Activated CD8-positive, alpha-beta memory T cell treated with anti-CD3 and anti-CD28 coated beads for 36 hours (primary cell): ENCODE data around the gene SSUH2. TPM values are rescaled to one million over a fixed set of nuclear protein-coding genes. Genes with fewer than 3 reads are reported as not detected.

Source experiments
- CTCF ChIA-PET: fragments of 350-600 bp; sonication (Branson Sonifier 250); formaldehyde crosslinking; loops from one replicate; lab custom pipeline; 2021; ENCODE audit warnings: antibody characterized with exemption; lab: Charles Lee
- POLR2A ChIA-PET: fragments of 350-600 bp; sonication (Branson Sonifier 250); formaldehyde crosslinking; loops from one replicate; lab custom pipeline; 2021; ENCODE audit warnings: antibody characterized with exemption; lab: Charles Lee
- total RNA-seq, 2 experiments: library from RNA; stranded (reverse); gene quantifications; one replicate each; pipeline ENCODE4 v1.2.3, GENCODE V29; 2021

The SSUH2 gene
- total RNA-seq, 2 experiments from 2014 or later = not detected

DNA sequence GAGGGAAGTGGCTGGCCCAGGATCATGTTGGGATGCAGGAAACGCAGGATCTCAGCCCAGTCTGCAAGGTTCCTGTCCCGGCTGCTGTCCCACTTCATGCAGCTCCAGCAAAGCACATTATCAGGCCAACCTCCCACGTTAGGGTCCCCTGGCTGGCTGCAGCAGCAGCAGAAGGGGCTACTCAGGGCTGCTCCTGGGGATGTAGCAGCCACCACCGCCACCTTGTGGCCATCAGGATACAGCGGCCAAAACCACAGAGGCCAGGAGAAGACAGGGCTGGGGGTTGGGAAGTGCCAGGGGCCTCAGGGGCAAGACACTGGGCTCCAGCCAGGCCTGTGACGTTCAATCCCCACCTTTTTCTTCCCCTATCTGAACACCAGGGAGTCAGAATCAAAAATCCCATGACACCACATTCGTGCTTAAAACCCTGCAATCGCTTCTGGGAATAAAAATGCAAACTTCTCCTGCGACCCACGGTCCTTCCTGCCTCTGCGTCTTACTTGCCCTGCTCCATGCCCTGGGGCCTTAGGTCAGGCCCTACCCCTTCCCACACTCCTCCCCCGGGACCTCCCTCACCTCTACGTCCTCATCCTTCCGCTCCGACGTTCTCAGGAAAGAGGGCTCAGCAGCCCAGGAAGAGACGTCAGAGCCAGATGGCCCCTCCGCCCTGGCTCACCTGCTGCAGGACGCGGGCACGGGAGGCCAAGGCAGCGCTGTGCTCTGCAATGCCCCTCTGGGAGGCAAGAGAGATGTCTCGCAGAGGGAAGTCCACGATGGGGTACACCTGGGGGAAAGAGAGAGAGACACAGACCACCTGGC is 21.5 kb downstream of the SSUH2 start:
- CTCF ChIA-PET = interaction anchor here (0.7 kb wide), 1 partner anchor 179 kb away, joined by 3 read pairs; no protein-coding TSS in a partner anchor
- POLR2A ChIA-PET = no interaction called here

DNA sequence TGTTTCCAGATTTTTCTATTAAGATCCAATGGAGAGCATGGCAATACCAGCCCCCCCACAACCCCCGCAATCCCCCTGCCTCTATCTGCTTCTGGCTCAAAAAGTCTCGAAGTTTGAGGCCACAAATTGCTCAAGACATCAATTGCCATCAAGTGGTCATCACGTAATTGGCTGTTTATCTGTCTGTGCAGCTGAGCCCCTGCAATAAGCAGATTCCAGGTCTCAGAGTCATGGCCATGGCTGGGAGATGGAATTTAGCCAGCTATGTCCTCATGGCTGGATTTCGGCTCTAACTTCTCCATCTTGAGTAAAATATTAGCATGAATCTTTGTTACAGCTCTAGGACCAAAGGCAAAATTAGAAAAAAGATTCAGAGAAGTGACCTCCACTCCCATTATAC is 22.7 kb downstream of the SSUH2 start:
- POLR2A ChIA-PET = no interaction called here
- CTCF ChIA-PET = interaction anchor here (0.7 to 0.9 kb wide), 2 partner anchors 180 to 1436 kb away, joined by 4 to 5 read pairs; no protein-coding TSS in a partner anchor

DNA sequence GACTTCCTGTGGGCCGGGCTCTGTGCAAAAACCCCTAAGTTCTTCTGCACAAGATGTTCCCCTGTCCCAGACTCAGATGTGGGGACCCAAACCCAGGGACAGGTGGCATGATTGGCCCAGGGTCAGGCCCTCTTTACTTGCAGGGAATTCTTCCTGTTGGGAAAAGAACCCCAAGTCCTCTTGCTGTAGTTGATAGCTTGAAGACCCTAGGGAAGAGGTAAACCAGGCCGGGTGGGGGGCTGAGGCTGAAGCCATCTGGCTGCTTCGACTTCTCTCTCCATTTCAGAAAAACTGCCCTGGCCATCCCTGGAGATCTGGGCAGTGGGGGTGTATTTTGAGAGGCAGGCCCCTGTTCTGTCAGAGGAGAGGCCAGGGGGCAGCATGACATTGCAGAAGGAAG is 23.5 kb downstream of the SSUH2 start:
- POLR2A ChIA-PET = no interaction called here
- CTCF ChIA-PET = no interaction called here

DNA sequence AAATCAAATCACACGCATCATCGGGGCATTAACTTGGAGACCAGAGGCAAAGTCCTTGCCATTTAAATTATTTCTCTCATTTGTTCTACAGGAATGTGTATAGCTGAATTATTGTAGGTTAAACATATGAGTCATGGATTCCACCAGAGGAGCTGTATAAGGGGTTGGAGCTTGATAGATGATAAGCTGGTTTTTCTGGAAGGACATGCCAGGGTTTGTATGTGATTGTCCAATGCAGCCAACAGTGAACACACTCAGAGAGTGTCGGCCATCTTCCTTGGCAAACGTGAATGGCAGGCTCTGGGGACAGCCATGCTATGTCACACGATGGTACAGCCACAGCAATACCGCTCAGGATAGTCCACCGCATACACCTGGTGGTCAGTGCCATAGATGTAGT is 25.1 kb downstream of the SSUH2 start:
- ChIA-PET POLR2A (no interaction called here), CTCF (no interaction called here)

DNA sequence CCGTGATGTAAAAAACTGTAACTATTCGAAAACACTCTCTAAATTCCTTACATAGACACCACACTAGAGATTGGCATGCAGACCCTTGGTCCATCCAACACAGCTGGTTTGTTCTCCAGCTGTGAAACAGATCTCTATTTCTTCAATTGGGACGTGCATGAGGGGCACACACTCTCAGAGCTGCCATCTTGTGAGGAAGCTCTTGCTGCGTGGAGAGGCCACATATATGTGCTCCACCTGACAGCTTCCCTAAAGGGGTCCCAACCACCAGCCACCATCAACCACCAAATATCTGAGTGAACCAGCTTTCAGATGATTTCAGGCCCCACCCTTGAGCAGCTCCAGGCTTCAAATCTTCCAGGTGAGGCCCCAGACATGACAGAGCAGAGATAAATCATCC is 25.6 kb downstream of the SSUH2 start:
- ChIA-PET CTCF (no interaction called here), POLR2A (no interaction called here)

DNA sequence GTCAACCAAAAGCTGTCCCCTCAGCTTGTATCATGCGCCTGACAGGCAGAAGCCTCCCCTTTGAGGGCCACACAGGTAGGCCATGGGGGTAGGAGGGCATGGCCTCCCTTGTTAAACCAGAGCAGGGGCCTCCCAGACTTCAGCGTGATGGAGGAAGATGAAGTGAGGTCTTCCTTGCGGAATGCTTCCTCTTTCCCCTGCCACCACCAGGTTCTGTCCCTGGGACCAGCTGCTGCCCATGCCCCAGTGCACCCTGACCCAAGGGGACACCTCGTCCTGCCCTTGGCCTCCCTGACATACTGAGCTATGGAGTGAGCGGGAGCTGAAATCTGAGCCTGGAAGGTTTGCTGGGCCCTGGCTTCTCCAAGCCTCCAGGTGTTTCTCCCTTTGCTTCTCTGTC is 26.7 kb downstream of the SSUH2 start:
- CTCF ChIA-PET = no interaction called here
- POLR2A ChIA-PET = no interaction called here

DNA sequence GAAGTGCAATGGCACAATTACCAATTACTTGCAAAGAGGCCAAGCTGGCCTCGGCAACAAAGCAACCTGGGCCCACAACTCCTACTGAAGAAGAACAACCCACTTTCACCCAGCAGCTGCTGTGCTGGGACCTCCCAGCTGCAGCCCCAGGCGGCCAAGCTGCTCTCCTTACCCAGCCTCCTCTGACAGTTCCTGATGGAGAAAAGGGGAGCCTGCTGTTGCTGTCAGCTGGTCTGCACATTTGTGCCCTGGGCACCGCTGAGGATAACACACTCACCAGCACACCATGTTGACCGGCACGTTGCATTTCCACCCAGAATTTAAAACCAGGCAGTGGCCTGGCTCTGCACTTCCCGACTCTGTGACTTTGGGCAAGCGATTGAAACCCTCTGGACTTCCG is 33.6 kb downstream of the SSUH2 start:
- ChIA-PET POLR2A (no interaction called here), CTCF (no interaction called here)

DNA sequence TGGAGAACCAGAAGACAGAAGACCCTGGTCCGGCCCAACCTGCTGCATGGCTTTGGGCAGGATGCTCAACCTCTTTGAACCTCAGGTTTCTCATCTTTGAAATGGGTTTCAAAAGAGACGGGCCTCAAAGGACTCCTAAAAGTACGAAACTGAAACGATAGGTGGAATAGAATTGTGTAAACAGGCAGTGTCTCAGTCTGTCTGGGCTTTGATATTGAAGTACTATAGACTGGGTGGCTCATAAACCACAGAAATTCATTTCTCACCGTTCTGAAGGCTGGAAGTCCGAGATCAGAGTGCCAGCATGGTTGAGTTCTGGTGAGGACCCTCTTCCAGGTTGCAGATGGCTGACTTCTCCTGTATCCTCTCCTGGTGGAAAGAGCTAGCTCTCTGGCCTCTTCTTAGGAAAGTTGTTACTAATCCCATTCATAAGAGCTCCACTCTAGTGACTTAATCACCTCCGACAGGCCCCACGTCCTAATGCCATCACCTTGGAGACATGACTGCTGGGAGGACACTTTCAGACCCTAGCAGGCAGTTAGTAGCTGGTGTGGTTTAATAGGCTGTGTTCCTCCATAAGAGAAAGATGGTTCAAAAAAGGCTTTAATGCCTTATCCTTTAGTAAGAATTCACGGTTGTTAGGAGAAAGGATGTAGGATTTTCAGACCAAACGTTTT is 35.7 kb downstream of the SSUH2 start:
- CTCF ChIA-PET = no interaction called here
- POLR2A ChIA-PET = no interaction called here

DNA sequence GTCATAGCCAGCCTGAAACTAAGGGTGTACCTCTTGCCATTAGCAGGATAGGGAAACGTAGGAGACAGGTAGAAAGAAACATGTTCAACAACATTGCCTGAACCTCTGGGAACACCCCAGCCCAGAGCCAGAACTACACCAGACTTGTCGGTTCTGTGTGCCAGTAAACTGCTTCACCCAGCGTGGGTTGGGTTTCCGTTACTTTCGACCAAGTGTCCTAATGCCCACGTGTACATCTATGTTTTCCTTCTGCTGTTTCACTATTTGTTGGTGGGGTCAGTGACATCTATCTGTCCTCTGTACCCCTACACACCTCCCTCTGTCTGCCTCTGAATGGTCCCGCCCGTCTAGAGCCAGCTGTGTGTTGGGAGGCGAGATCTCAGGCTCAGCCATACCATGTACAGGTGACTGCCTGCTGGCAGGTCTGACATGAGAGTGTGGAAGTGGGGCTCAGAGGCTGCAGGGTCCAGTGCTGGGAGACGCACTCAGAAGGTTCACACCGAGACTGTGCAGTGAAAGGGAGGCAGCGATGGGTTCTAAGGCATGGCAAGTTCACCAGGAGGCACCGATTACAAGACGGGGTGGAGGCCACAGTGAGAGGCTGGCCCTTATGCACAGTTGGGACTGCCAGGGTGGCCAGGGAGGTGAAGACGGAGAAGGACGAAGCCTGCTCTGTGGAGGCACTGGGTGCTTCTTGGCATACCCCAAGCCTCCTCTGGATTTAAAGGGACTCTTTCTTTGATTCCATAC is 36.4 kb downstream of the SSUH2 start:
- ChIA-PET POLR2A (no interaction called here), CTCF (no interaction called here)

DNA sequence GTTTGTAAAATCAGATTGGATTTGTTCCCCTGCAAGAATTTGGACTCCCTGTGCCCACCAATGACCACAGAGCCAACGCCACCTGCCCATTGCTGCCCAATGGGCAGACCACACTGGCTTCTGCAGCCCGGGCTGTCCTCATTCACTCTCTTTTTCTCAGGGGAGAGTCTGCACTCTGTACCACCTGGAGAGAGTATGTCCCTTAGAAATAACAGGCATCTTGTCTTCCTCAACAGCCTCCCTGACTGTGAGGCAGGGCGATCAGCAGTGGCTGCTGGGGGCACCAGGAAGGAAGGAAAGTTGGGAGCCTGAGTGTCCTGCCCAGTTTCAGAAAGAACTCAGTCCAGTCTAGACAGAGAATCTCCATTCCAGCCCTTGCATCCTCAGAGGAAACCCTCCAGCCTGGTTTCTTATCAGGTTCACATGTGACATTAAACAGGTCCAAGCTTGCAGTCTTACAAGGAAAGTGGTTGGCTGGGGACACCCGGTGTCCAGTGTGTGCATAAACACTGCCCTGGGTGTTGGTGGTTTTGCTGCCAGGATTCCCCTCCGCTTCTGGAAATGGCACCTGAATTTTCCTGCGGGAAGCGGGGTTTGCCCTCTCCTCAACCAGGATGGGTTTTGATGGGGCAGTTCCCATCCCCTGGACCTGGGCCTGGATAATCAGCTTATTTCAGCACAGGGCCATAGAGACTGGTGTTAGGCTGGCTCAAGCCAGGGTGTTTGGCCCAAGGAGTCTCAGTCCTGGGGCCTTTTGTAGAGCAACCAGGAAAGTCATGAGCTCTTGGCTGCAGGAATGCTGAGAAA is 37.2 kb downstream of the SSUH2 start:
- ChIA-PET CTCF (no interaction called here), POLR2A (no interaction called here)

DNA sequence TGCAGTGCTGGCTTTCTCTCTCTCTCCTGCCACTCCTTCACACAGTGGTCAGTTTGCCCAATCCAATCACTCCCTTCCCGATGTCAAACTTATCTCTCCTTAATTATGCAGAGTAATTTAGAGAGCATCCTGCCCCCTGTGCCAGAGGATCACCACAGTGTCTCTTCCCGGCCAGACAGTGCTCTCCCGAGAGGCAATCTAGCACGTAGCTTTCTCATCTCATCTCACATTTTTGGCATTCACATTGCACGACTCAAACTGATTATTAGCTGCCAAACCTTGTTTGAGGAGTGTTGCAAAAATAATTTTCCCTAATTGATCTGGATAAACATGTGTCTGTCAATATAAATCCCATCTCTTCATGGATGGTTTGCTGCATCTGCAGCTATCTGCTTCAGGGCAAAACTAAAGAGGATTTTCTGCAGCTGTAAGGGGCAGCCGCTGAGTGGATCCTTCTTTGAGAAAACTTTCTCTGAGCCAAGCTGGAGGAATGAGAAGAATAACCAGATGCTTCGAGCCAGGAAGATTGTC is 37.8 kb downstream of the SSUH2 start:
- POLR2A ChIA-PET = no interaction called here
- CTCF ChIA-PET = no interaction called here

DNA sequence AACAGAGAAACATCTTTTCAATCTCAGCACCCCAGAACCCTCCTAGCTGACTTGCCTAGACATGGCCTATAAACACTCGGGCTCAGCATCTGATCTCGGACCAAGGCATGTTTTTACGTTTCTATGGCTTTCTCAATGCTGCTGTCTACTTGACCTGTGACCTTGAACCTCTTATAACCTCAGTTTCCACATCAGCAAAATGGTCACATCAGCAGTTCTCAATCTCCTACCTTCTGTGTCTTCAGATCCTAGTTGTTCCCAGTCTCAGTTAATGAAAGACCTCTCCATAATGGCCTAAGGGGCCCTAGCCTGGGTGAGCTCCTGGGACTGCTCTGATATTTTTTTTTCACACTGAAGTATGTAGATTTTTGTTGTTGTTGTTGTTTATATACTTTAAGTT is 39.6 kb downstream of the SSUH2 start:
- ChIA-PET CTCF (no interaction called here), POLR2A (no interaction called here)

DNA sequence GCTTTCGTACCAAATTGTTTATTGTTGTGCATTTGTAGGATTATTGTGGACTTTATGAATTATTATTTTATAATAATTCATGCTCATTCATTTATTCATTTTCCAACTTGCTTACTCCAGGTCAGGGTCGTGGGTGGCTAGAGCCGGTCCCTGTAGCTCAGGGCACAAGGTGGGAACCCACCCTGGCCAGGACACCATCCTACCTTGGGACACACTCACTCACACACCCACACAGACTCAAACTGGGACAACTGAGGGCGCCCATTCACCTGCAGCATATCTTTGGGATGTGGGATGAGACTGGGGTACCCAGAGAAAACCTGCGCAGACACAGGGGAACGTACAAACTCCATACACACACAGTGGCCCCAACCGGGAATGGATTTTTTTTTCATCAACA is 40.6 kb downstream of the SSUH2 start:
- CTCF ChIA-PET = no interaction called here
- POLR2A ChIA-PET = no interaction called here

DNA sequence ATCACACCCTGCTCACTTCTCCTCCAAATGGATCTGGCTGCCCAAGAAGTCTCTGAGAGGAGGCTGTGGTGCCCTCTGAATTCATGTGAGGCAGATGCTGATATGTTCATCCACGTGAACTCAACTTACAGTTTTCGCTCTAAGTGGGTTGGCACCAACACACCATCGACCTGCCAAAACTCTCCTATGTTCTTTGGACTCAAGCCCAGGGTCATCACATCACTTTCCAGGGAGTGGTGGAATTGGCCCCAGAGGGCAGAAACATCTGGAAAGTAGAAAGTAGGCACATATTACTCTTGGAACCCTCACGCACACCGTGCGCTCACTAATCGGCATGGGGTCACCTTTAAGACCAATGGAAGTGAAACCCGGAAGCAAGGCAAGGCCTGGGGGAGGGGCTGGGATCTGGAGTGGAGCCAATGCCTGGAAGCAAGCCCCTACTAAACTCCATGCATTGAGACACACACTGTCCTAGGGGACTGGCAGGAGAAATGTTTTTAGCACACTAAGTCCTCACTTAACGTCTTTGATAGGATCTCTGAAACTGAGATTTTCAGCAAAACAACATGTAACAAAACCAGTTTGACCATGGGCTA is 41.4 kb downstream of the SSUH2 start:
- CTCF ChIA-PET = no interaction called here
- POLR2A ChIA-PET = no interaction called here

DNA sequence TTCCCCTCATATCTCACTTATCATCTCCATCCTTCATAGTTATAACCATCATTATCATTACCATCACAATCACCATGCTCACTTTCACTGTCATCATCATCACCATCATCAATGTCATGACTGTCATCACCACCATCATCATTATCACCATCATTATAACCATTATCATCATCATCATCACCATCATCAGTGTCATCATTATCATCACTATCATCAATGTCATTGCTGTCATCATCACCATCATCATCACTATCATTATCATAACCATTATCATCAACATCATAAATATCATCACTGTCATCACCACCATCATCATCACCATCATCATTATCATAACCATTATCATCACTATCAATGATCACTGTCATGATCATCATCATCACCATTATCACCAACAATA is 44.1 kb downstream of the SSUH2 start:
- CTCF ChIA-PET = no interaction called here

DNA sequence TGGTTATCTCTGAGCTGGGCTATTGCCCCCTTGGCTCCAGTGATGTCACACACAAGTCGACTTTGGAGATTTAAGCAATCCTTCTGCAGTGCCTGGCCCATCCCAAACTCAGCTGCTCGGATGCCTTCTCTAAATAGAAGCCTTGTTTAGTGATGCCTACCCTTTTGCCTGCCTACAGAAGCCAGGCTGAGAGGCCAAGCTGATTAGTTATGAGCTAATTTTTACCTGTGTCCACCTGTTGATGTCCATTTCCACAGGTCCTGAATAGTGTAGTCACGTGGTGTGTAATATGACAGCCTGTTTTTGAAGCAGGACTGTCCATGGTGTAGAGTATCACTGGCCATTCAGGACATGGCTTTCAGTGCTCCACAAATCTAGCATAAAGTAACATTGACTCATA is 45.5 kb downstream of the SSUH2 start:
- ChIA-PET CTCF (no interaction called here), POLR2A (no interaction called here)

More for the DNA sequence above, 44.1 kb downstream of the SSUH2 start:
- POLR2A ChIA-PET = no interaction called here

DNA sequence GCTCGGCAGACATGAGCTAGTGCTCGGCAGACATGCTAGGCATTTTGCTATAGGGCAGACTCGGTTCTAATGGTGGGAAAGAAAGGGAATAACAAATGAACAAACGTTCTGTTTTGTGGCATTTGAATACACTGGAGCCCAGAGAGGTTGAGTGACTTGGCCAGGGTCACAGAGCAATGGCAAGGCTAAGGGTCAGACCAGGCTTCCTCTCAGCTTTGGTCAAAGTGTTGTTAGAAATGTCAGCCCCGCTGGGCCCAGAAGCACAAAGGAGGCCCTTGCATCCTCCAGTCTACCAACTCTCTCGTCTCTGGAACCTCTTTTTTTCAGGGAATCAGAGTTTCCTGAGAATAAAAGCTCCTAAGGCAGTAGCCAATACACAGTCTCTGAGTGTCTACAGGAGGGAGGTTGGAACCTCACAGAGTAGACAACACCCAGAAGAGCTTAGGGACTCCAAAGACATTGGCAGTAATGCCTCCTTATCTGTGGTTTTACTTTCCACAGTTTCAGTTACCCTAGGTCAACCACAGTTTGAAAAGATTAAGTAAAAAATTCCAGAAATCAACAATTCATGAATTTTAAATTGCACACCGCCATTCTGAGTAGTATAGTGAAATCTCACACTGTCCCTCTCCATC is 47.3 kb downstream of the SSUH2 start:
- ChIA-PET POLR2A (no interaction called here), CTCF (no interaction called here)

DNA sequence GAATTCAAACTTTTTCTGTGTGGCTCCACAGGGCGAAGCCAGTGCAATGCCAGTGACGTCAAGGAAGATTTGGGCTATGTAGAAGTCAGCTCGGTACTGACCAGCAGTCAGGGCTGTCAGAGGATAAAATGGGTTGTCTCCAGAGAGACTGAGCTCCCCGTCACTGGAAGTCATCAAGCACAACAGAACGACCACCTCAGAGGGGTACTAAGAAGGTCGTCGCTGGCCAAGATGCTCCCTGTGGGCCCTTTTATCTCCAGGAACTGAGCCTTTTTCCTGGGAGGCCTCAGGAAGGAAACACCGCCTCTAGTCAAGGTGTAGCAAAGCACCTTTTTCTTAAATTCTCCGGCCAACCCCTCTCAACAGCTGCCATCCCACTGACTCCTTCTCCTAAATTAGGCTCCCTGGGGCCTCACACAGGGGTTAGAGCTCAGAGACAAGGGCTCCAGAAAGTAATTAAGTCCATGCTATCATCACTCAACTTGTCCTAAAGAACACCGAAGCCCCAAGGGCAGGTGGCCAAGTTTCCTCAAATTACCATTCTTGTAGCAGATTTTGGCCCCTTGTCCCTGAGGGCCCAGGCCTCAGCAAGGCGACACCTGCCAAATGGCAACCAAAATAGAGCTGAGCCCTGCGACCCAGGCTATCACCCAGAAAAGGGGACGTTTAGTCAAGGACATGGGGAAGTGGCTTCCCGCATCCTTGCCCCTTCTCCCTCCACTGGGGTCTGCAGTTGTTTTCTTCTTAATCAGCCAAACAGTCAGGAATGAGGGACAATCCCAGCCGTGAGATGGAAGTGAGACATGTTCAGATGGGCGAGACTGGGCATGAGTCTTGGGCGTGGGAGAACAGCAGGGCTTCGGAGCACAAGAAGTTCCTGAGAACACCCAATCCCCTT is 48.0 kb downstream of the SSUH2 start:
- ChIA-PET CTCF (no interaction called here), POLR2A (no interaction called here)
